GM12878 (cell line): ENCODE data around the gene SMARCC2. TPM values are rescaled to one million over a fixed set of nuclear protein-coding genes. Genes with fewer than 3 reads are reported as not detected.

Experiments used
- ATAC-seq: fragments of 200-7000 bp; cut with Tn5 transposase; 3 replicates; pipeline ENCODE4 v1.9.1; 2020; ENCODE audit warnings: mild to moderate bottlenecking, moderate library complexity
- BruUV-seq: library from RNA; stranded (reverse); fragments of 400-500 nt; replicated peaks from 2 replicates; lab custom pipeline; 2021; lab: Mats Ljungman, UMichigan
- CTCF ChIA-PET: fragments of 300-600 bp; sonication (Branson Sonifier 250); formaldehyde crosslinking; extraction: SDS; loops from one replicate; lab custom pipeline; 2021; ENCODE audit warnings: inconsistent platforms; lab: Yijun Ruan, JAX
- POLR2A ChIA-PET: fragments of 350-600 bp; formaldehyde crosslinking; extraction: SDS; loops from one replicate; lab custom pipeline; 2021; ENCODE audit warnings: inconsistent platforms; lab: Charles Lee
- RAD21 ChIA-PET: fragments of 300-600 bp; sonication (Branson Sonifier 250); formaldehyde crosslinking; loops from one replicate; lab custom pipeline; 2023; ENCODE audit warnings: antibody characterized with exemption; ENCODE audit not compliant: unreplicated experiment; lab: Charles Lee
- SMC1A ChIA-PET: fragments of 300-600 bp; sonication (Branson Sonifier 250); formaldehyde crosslinking; loops from one replicate; lab custom pipeline; 2023; ENCODE audit not compliant: unreplicated experiment, uncharacterized antibody; lab: Charles Lee
- DNase-seq: peaks from one replicate; pipeline ENCODE4 v3.0.0-alpha.2; 2011; ENCODE audit warnings: low read depth, low spot score
- FAIRE-seq: peaks from 3 replicates; lab custom pipeline; 2011; peaks lifted over from hg19 to GRCh38; lab: Jason Lieb, UNC
- H2AFZ ChIP-seq: 2 replicates; pipeline ENCODE4 v1.6.0; 2011; ENCODE audit warnings: low read depth, low read length, control low read depth; ENCODE audit not compliant: control insufficient read depth
- H3K27ac ChIP-seq: 2 replicates; pipeline ENCODE4 v1.5.1; 2011; ENCODE audit warnings: control low read depth; ENCODE audit not compliant: control insufficient read depth, insufficient read depth
- H3K27me3 ChIP-seq, 2 experiments: replicated peaks in 1 of 2; 2 replicates each; pipeline versions ENCODE4 v1.6.0 to v1.6.1; 2011; ENCODE audit warnings: low read length in 1 of 2; ENCODE audit not compliant: control insufficient read depth in 2 of 2, insufficient read depth in 2 of 2
- H3K36me3 ChIP-seq, 2 experiments: 2 replicates each; pipeline ENCODE4 v1.5.1; 2011; ENCODE audit warnings: low read length in 1 of 2; ENCODE audit not compliant: control insufficient read depth in 2 of 2, insufficient read depth in 2 of 2
- H3K4me1 ChIP-seq: 2 replicates; pipeline ENCODE4 v1.6.1; 2011; ENCODE audit warnings: mild to moderate bottlenecking, low read length, moderate library complexity, mixed read lengths; ENCODE audit not compliant: control insufficient read depth, insufficient read depth
- H3K4me2 ChIP-seq: 2 replicates; pipeline ENCODE4 v1.6.0; 2011; ENCODE audit warnings: control low read depth; ENCODE audit not compliant: control insufficient read depth, insufficient read depth
- H3K4me3 ChIP-seq: fragments of 200-600 bp; sonication (generic); 2 replicates; pipeline ENCODE4 v1.5.1; 2016
- H3K79me2 ChIP-seq: 2 replicates; pipeline ENCODE4 v1.6.0; 2011; ENCODE audit warnings: low read length; ENCODE audit not compliant: control insufficient read depth, insufficient read depth
- H3K9ac ChIP-seq: 2 replicates; pipeline ENCODE4 v1.8.0; 2011; ENCODE audit warnings: low read length, control low read depth, mixed read lengths; ENCODE audit not compliant: control insufficient read depth, insufficient read depth
- H3K9me3 ChIP-seq: replicated peaks from 3 replicates; pipeline ENCODE4 v1.5.1; 2011; ENCODE audit warnings: mild to moderate bottlenecking, low read length; ENCODE audit not compliant: control insufficient read depth, insufficient read depth
- H4K20me1 ChIP-seq: 2 replicates; pipeline ENCODE4 v1.6.0; 2011; ENCODE audit not compliant: control insufficient read depth, insufficient read depth
- CHD2 ChIP-seq: IDR thresholded peaks from 2 replicates; pipeline ENCODE4 v1.6.1; 2011; ENCODE audit warnings: low read depth, low read length, improper control_type of control experiment, borderline replicate concordance
- EP300 ChIP-seq, 2 experiments: fragments of 150-350 bp in 1 of 2; IDR thresholded peaks; 2 replicates each; pipeline ENCODE4 v1.6.1; 2011 to 2012; ENCODE audit warnings: low read depth in 2 of 2, low read length in 2 of 2, borderline replicate concordance in 1 of 2, improper control_type of control experiment in 1 of 2, inconsistent platforms in 1 of 2; ENCODE audit not compliant: control insufficient read depth in 1 of 2
- GATAD2B ChIP-seq: fragments of 450-650 bp; conservative IDR thresholded peaks from 2 replicates; pipeline ENCODE4 v1.6.1; 2017; ENCODE audit warnings: low read depth, mild to moderate bottlenecking, moderate library complexity
- IRF4 ChIP-seq: IDR thresholded peaks from 2 replicates; pipeline ENCODE4 v1.6.1; 2011; ENCODE audit warnings: low read depth, low read length
- NFXL1 ChIP-seq: fragments of 450-650 bp; IDR thresholded peaks from 2 replicates; pipeline ENCODE4 v1.6.1; 2017; ENCODE audit warnings: antibody characterized with exemption, mild to moderate bottlenecking, borderline replicate concordance
- POLR2AphosphoS5 ChIP-seq: IDR thresholded peaks from 2 replicates; pipeline ENCODE4 v1.6.1; 2011; ENCODE audit warnings: mild to moderate bottlenecking, low read length, inconsistent platforms
- RAD51 ChIP-seq: fragments of 450-650 bp; IDR thresholded peaks from 2 replicates; pipeline ENCODE4 v1.6.1; 2016; ENCODE audit warnings: moderate library complexity, mild to moderate bottlenecking, inconsistent platforms
- RBBP5 ChIP-seq: fragments of 200-600 bp; sonication (generic); conservative IDR thresholded peaks from 2 replicates; pipeline ENCODE4 v1.6.1; 2016
- STAT1 ChIP-seq: fragments of 450-650 bp; conservative IDR thresholded peaks from 2 replicates; pipeline ENCODE4 v1.6.1; 2014; ENCODE audit warnings: antibody characterized with exemption, mild to moderate bottlenecking
- STAT3 ChIP-seq: IDR thresholded peaks from 2 replicates; pipeline ENCODE4 v1.6.1; 2011; ENCODE audit warnings: low read depth, low read length, improper control_type of control experiment
- ZSCAN29 ChIP-seq: fragments of 450-650 bp; IDR thresholded peaks from 2 replicates; pipeline ENCODE4 v1.6.1; 2017; ENCODE audit warnings: mild to moderate bottlenecking, moderate library complexity
- WGBS: methylation state at CpG from one replicate; pipeline ENCODE4 v1.1.6; 2016; ENCODE audit warnings: low lambda C conversion rate; ENCODE audit not compliant: insufficient replicate concordance, insufficient coverage; ENCODE audit errors: missing lambda C conversion rate; 5-methylcytosine and 5-hydroxymethylcytosine counted together
- in situ Hi-C: fragments of 300-500 bp; cut with MboI; formaldehyde crosslinking; loops from 9 replicates; pipeline ENCODE4 v1.14.3; 2018; ENCODE audit warnings: mixed read lengths
- intact Hi-C: fragments of 100-400 bp; cut with micrococcal nuclease; formaldehyde crosslinking; loops from one replicate; pipeline ENCODE4 v1.14.2; 2022; ENCODE audit not compliant: unreplicated experiment
- polyA plus RNA-seq, 11 experiments: library from polyadenylated mRNA; depleted of rRNA in 4 of 11; unstranded in 6 of 11; stranded (reverse) in 5 of 11; fragments of >200 nt; fragmentation: Nextera tagmentation in 4 of 11; fragmentation: Illumina TruSeq in 1 of 11; extraction: Ambion mirVana in 4 of 11; extraction: Trizol in 1 of 11; gene quantifications; 1 replicate in 1 of 11; 2 replicates in 10 of 11; pipeline versions ENCODE4 v1.2.1 to v1.2.3, GENCODE V29; 2011 to 2016; ENCODE audit warnings: inconsistent platforms in 2 of 11, missing spikeins in 2 of 11, low read depth in 1 of 11
- total RNA-seq, 4 experiments: library from RNA; depleted of rRNA in 3 of 4; stranded (reverse); fragments of >200 nt in 3 of 4; fragmentation: Illumina TruSeq in 1 of 4; extraction: Trizol in 1 of 4; gene quantifications; 2 replicates each; pipeline versions ENCODE4 v1.2.1 to v1.2.3, GENCODE V29; 2013 to 2021
- TF ChIP-seq, protein P1 (sequence below): fragments of 450-650 bp; IDR thresholded peaks from 2 replicates; pipeline ENCODE4 v1.6.1; 2014; ENCODE audit warnings: mild to moderate bottlenecking

SMARCC2 gene
- total and polyA plus RNA-seq, 10 of the 15 experiments (the other 5 are each of a cell fraction or from before 2014, with no cell fraction given): 13.6 to 71.2 (median 42.3) TPM

GRCh38 chr12:56237552-56237951 is 48.3 kb upstream of the SMARCC2 start:
- intact Hi-C loops (no loop called here), in situ Hi-C loops (no loop called here)
- CTCF ChIA-PET: no interaction called here
- 88% methylated on average over 11 of the region's 11 CpGs for WGBS
- FAIRE-seq: no peak
- no peak for TF ChIP-seq CHD2
- TF ChIP-seq EP300 (IDR thresholded peaks at IDR 0.05; ENCODE audit: borderline replicate concordance in 1 of 2, control insufficient read depth in 1 of 2, low read depth in 2 of 2, low read length in 2 of 2): no peak
- TF ChIP-seq, protein P1, sequence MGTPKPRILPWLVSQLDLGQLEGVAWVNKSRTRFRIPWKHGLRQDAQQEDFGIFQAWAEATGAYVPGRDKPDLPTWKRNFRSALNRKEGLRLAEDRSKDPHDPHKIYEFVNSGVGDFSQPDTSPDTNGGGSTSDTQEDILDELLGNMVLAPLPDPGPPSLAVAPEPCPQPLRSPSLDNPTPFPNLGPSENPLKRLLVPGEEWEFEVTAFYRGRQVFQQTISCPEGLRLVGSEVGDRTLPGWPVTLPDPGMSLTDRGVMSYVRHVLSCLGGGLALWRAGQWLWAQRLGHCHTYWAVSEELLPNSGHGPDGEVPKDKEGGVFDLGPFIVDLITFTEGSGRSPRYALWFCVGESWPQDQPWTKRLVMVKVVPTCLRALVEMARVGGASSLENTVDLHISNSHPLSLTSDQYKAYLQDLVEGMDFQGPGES: no peak
- TF ChIP-seq POLR2AphosphoS5: no peak
- TF ChIP-seq STAT1: no peak
- TF ChIP-seq NFXL1: no peak
- no peak for TF ChIP-seq RAD51
- no peak for TF ChIP-seq GATAD2B
- TF ChIP-seq ZSCAN29: no peak
- no peak for TF ChIP-seq IRF4
- no peak for TF ChIP-seq STAT3
- no peak for TF ChIP-seq RBBP5
- no peaks in the 10 kb centered on the region for H3K9me3 ChIP-seq
- H4K20me1 ChIP-seq: no peaks in the 10 kb centered on the region; the same call in 1 of the 2 replicates
- DNase-seq: no peak
- no peak overlapping the region for H3K9ac ChIP-seq
- SMC1A ChIA-PET: no interaction called here
- BruUV-seq: no TSS peak
- H3K4me1 ChIP-seq: no peaks in the 10 kb centered on the region
- H3K4me2 ChIP-seq: no peak overlapping the region
- RAD21 ChIA-PET: no interaction called here
- H3K27me3 ChIP-seq: no peaks in the 10 kb centered on the region
- no peak for ATAC-seq
- H3K27ac ChIP-seq: no peak overlapping the region
- no peak overlapping the region for H2AFZ ChIP-seq
- H3K36me3 ChIP-seq: peaks cover 0 to 2% of the 10 kb centered on the region in 2 experiments; a peak in 2 of 4 replicates
- POLR2A ChIA-PET: interaction anchor here (0.6 kb wide), 1 partner anchor 111 kb away, joined by 4 read pairs; no protein-coding TSS in a partner anchor
- H3K79me2 ChIP-seq: no peaks in the 10 kb centered on the region
- H3K4me3 ChIP-seq: no peak overlapping the region
